NAMALWA (cell line): ENCODE results near the gene BLTP2.

Experiments
- DNase-seq: peaks from one replicate; pipeline ENCODE4 v3.0.0-alpha.2; 2015; ENCODE audit warnings: low spot score

BLTP2 gene

DNA sequence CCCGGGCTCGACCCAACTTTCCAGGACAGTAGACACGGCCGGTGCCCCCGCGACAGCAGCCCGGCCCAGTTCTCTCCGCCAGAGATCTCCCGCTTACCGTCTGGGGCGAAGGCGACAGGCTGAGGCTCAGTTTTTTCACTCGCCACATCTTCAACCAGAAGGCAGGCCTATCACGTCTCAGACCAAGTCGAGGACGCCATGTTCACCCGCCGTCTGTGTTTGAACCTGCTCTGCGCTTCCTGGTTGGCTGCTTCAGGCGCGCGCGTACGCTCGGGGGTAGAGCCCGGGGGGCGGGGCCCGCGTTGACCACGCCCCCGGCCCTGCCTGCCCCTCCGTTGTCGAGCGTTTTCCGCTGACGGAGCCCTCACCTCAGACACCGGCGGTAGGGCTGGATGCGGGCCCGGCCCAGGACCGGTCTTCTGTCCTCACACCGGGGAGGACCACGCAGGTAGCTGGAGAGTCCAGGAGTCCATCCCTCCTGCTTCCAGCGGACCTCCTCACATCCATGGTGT, 46.1 kb downstream of the BLTP2 start, which contains the start of gene SPAG5:
SPAG5 (minus strand) TSS at position 227 of the 512 bp plus-strand sequence; CDS start at position 148, 79 bp downstream.
- peak; percentile 97 for DNase-seq

DNA sequence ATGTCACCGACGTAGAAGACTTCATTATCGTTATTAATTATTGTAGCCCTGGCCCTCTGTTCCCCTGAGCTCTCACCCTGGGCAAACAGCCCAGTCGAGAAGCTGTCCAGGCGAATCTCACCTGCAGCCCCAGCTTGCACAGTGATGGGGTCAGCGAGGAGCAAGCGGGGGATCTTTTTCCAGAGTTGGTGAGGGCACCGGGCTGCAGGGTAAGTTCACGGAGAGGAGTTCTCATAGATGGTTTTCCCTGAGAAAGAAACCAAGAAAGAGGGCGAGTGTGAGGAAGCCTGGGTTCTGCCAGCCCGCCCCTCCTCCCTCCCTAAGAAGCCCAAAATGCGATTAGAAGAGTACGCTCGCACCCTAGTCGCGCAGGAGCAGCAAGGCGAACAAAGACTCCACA, 46.6 kb downstream of the BLTP2 start:
- peak; percentile 23 for DNase-seq

DNA sequence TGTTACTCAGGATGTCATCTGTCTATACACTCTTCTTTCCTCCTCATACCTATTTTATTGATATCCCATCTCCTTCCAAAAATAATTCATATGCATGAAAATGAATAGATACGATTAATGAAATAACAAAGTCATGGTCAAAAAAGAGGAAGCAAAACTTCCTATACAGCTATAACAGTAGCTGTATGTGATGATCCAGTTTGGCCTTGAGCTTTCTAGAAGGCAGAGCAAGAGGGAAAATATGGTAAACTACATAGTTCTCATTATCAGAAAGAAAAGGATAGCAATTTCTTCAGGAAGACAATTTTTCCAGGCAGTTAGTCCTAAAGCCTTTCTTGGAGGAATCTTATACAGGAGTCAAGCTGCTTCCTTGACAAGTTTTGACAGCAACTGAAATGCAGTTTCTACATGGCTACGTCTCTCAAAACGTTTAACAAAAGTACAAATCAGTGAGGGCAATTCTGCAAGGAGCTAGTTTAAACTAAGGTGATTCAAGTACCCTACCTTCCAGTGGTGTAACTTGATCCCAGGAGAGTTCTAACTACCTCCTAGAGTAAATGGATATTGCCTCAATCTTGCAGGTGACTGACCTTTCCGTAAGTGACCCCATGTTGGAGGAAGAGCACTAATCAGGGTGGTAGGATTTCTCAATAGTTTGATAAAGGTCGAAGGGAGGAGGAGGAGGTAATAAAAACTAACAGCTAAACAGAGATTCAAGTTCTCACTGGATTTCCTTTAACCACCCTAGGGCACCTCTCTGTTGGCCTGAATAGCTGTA, 47.2 kb downstream of the BLTP2 start:
- peak; percentile 48 for DNase-seq
